Measurements from ENCODE around the gene DUSP6. TPM values are rescaled to one million over a fixed set of nuclear protein-coding genes. Genes with fewer than 3 reads are reported as not detected.

DUSP6 gene
- total and polyA plus RNA-seq, 10 of the 15 experiments (the other 5 are each of a cell fraction or from before 2014, with no cell fraction given) = 0.02 to 0.69 (median 0.07) TPM; not detected in 1

- H3K4me2 ChIP-seq (ENCODE audit: control insufficient read depth, insufficient read depth) = no peak overlapping the region
- POLR2A ChIA-PET = no interaction called here
Measured at GRCh38 chr12:89382328-89382727, 30.0 kb upstream of the DUSP6 start.

DNA sequence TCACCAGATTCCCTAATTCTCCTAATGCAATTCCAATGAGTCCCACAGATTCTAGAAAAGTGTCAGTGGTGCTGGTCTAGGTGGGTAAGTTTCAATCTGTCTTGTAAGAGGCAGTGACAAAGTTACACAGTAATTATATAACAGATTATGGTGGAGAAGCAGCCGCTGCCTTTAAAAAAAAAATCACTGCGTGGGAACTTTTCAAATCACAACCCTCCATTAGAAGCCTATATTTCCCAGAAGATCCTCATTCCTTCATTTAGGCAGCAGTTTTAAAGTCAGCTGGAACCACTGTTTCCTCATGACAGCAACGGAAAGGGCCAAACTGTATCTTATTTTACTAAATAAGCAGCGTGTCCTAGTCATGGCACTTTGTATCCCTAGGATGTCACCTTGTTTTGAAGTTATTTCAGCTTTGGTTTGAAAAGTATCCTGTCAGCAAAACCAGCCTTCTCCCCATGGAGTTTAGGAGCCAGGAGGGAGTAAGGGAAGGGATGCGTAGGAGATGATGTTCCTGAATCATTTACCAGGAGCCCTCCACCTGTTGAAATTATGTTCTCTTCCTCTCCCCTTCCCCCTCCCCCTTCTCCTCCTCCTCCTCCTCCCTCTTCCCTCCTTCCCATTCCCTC lies 27.7 kb upstream of the DUSP6 start:
- Histone ChIP-seq H3K4me2 (ENCODE audit: control insufficient read depth, insufficient read depth) (no peak overlapping the region), H3K27me3 (replicated peaks in 1 of 2; ENCODE audit: control insufficient read depth in 2 of 2, insufficient read depth in 2 of 2, low read length in 1 of 2) (no peaks in the 10 kb centered on the region), H3K79me2 (ENCODE audit: control insufficient read depth, insufficient read depth, low read length) (no peaks in the 10 kb centered on the region), H3K9me3 (replicated peaks; ENCODE audit: control insufficient read depth, insufficient read depth, low read length) (no peaks in the 10 kb centered on the region), H3K4me3 (no peak overlapping the region), H2AFZ (ENCODE audit: control insufficient read depth, low read depth, low read length) (no peak overlapping the region), H4K20me1 (ENCODE audit: control insufficient read depth, insufficient read depth) (no peaks in the 10 kb centered on the region), H3K27ac (ENCODE audit: control insufficient read depth, insufficient read depth) (no peak overlapping the region), H3K4me1 (ENCODE audit: control insufficient read depth, insufficient read depth, low read length) (no peaks in the 10 kb centered on the region), H3K9ac (ENCODE audit: control insufficient read depth, insufficient read depth, low read length) (no peak overlapping the region), H3K36me3 (ENCODE audit: control insufficient read depth in 2 of 2, insufficient read depth in 2 of 2, low read length in 1 of 2) (no peaks in the 10 kb centered on the region)
- FAIRE-seq (no peak), DNase-seq (ENCODE audit: low read depth, low spot score) (no peak), ATAC-seq (no peak)
- ChIA-PET CTCF (no interaction called here), POLR2A (no interaction called here), SMC1A (ENCODE audit: uncharacterized antibody, unreplicated experiment) (no interaction called here), RAD21 (ENCODE audit: unreplicated experiment) (no interaction called here)
- in situ Hi-C loops (cut with MboI) = no loop called here
- no peak for TF ChIP-seq MTA3 (IDR thresholded peaks at IDR 0.05; ENCODE audit: borderline replicate concordance, low read length)
- TF ChIP-seq IKZF1 (conservative IDR thresholded peaks at IDR 0.05) = no peak
- 88% methylated on average over 5 of the region's 5 CpGs for WGBS (ENCODE audit: insufficient coverage, insufficient replicate concordance, low lambda C conversion rate, missing lambda C conversion rate)
- BruUV-seq (replicated peaks) = no TSS peak
- intact Hi-C loops (cut with micrococcal nuclease; ENCODE audit: unreplicated experiment) = no loop called here

More at GRCh38 chr12:89382328-89382727, 30.0 kb upstream of the DUSP6 start:
- intact Hi-C loops (cut with micrococcal nuclease; ENCODE audit: unreplicated experiment) = no loop called here
- H4K20me1 ChIP-seq (ENCODE audit: control insufficient read depth, insufficient read depth) = no peaks in the 10 kb centered on the region
- DNase-seq (ENCODE audit: low read depth, low spot score) (no peak), ATAC-seq (no peak), FAIRE-seq (no peak)
- H3K4me1 ChIP-seq (ENCODE audit: control insufficient read depth, insufficient read depth, low read length) = no peaks in the 10 kb centered on the region
- H3K79me2 ChIP-seq (ENCODE audit: control insufficient read depth, insufficient read depth, low read length) = no peaks in the 10 kb centered on the region
- no peaks in the 10 kb centered on the region for H3K9me3 ChIP-seq (replicated peaks; ENCODE audit: control insufficient read depth, insufficient read depth, low read length)
- ChIA-PET CTCF (no interaction called here), RAD21 (ENCODE audit: unreplicated experiment) (no interaction called here), SMC1A (ENCODE audit: uncharacterized antibody, unreplicated experiment) (interaction anchor here (1.1 kb wide), 1 partner anchor 25 kb away, joined by 4 read pairs; no protein-coding TSS in a partner anchor)
- H3K9ac ChIP-seq (ENCODE audit: control insufficient read depth, insufficient read depth, low read length) = no peak overlapping the region
- H3K27ac ChIP-seq (ENCODE audit: control insufficient read depth, insufficient read depth) = no peak overlapping the region
- no TSS peak for BruUV-seq (replicated peaks)
- no peaks in the 10 kb centered on the region for H3K27me3 ChIP-seq (replicated peaks in 1 of 2; ENCODE audit: control insufficient read depth in 2 of 2, insufficient read depth in 2 of 2, low read length in 1 of 2)
- in situ Hi-C loops (cut with MboI) = no loop called here
- H3K4me3 ChIP-seq = no peak overlapping the region
- H2AFZ ChIP-seq (ENCODE audit: control insufficient read depth, low read depth, low read length) = no peak overlapping the region
- WGBS (ENCODE audit: insufficient coverage, insufficient replicate concordance, low lambda C conversion rate, missing lambda C conversion rate) = 56% methylated on average over 5 of the region's 5 CpGs
- no peaks in the 10 kb centered on the region for H3K36me3 ChIP-seq (ENCODE audit: control insufficient read depth in 2 of 2, insufficient read depth in 2 of 2, low read length in 1 of 2)
- TF ChIP-seq TARDBP (IDR thresholded peaks at IDR 0.05; ENCODE audit: borderline replicate concordance) = no peak
- TF ChIP-seq SPI1 (IDR thresholded peaks at IDR 0.05; ENCODE audit: borderline replicate concordance, insufficient read depth, low read depth, low read length) = no peak
- no peak for TF ChIP-seq LARP7 (IDR thresholded peaks at IDR 0.05)
- TF ChIP-seq DPF2 (IDR thresholded peaks at IDR 0.05) = no peak
